ENCODE results near the gene PDIA5. TPM values are rescaled to one million over a fixed set of nuclear protein-coding genes. Genes with fewer than 3 reads are reported as not detected.

The PDIA5 gene
- total RNA-seq, 2 donors from 2014 or later, result 57.5 to 68.3 TPM

DNA sequence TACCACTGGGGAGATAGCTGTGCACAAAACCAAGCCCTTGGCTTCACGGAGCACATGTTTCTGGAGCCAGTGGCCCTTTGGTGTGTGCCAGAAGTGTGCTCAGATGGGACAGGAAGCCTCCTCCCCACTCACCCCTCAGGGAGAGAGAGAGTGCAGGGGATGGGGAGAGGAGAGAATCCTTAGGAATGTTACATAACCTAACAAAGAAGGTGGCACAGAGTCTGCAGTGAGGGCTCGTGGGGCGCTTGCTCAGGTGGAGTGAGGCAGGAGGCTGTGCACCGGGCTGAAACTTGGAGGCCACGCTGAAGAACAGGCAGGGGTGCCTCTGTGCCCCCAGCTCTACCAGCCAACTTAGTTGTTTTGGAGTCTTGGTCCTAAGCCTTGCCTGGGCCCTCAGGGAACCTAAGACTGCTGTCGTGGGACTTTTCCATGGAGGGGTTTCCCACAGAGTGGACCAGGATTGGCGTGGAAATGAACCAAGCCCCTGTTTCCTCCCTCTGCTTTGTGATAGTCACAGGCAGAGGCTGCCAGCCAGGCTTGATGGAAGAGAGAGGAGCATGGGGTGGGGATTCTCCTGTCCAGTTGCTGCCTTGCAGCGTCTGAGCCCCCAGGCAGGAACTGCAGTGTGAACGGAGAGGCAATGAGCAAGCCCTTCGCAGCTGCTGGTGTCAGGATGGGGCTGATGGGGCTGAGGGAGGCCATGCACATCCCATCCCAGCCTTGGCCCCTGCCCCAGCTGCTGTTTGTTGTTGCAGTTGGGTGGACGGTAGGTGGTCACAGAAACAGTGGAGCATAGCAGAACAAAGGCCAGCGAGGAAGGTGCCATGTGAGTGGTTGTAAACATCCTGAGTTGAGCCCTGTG lies 32.7 kb downstream of the PDIA5 start:
- no peaks in the 10 kb centered on the region for H3K9me3 ChIP-seq (ENCODE audit: control insufficient read depth, low read length)
- Mint-ChIP-seq H3K4me1 (peaks cover 44% of the 10 kb centered on the region), H3K36me3 (ENCODE audit: low read depth) (peaks cover 51% of the 10 kb centered on the region), H3K9me3 (no peaks in the 10 kb centered on the region), H3K4me3 (peak overlapping the region; percentile 32), H3K27ac (peak overlapping the region; percentile 97), H3K27me3 (ENCODE audit: insufficient read depth) (no peaks in the 10 kb centered on the region)
- WGBS, 2 experiments (ENCODE audit: insufficient coverage in 1 of 2, insufficient read length in 1 of 2), result 83% methylated on average over 5 to 12 of the region's 12 CpGs
- H3K27me3 ChIP-seq (ENCODE audit: control insufficient read depth, insufficient read depth, low read length, poor library complexity, severe bottlenecking), result no peaks in the 10 kb centered on the region
- TF ChIP-seq, protein P1, sequence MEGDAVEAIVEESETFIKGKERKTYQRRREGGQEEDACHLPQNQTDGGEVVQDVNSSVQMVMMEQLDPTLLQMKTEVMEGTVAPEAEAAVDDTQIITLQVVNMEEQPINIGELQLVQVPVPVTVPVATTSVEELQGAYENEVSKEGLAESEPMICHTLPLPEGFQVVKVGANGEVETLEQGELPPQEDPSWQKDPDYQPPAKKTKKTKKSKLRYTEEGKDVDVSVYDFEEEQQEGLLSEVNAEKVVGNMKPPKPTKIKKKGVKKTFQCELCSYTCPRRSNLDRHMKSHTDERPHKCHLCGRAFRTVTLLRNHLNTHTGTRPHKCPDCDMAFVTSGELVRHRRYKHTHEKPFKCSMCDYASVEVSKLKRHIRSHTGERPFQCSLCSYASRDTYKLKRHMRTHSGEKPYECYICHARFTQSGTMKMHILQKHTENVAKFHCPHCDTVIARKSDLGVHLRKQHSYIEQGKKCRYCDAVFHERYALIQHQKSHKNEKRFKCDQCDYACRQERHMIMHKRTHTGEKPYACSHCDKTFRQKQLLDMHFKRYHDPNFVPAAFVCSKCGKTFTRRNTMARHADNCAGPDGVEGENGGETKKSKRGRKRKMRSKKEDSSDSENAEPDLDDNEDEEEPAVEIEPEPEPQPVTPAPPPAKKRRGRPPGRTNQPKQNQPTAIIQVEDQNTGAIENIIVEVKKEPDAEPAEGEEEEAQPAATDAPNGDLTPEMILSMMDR (conservative IDR thresholded peaks at IDR 0.05), result no peak
- no peak overlapping the region for H3K4me3 ChIP-seq (ENCODE audit: low read length)
- H3K9ac ChIP-seq (ENCODE audit: extremely low read depth, low read length, poor library complexity, severe bottlenecking), result peak overlapping the region; percentile 15
- H3K36me3 ChIP-seq (ENCODE audit: control insufficient read depth, insufficient read depth, low read length), result peaks cover 77% of the 10 kb centered on the region
- peak overlapping the region; percentile 6 for H3K27ac ChIP-seq (ENCODE audit: low read depth, low read length)
- H3K4me1 ChIP-seq (ENCODE audit: control insufficient read depth, insufficient read depth, low read length), result peaks cover 30% of the 10 kb centered on the region
- DNase-seq, result peak; percentile 84

DNA sequence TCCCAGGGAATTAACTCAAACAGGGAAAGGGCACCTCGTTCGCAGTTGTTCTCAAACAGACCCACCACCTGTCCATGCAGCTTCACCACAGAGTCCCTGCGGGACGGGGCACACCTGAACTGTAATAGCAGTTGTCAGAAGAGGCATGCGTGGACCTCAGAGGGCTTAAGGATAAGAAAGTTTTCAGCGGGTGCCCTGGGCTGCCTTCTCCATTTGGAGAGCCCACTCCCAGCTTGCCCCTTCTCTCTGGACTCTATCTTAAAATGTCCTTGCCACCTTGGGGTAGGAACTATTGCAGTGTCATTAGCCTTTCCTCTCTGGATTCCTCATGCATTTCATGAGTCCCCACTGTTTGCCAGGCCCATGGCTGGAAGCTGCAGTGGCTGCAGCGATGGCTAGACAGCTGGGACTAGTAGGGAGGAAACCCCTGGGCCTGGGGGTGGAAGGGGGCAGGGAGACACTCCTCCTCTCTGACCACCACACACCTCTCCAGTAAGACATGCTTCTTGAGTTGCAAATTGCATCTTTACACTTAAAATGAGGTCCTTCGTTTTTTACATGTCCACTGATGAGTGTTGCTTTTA lies 33.5 kb downstream of the PDIA5 start:
- H3K27me3 Mint-ChIP-seq (ENCODE audit: insufficient read depth), result no peaks in the 10 kb centered on the region
- H3K27ac Mint-ChIP-seq, result peak overlapping the region; percentile 97
- H3K9me3 ChIP-seq (ENCODE audit: control insufficient read depth, low read length), result no peaks in the 10 kb centered on the region
- TF ChIP-seq, protein P1 (conservative IDR thresholded peaks at IDR 0.05), result no peak
- no peaks in the 10 kb centered on the region for H3K9me3 Mint-ChIP-seq
- H3K4me3 ChIP-seq (ENCODE audit: low read length), result no peak overlapping the region
- no peak for DNase-seq
- peaks cover 80% of the 10 kb centered on the region for H3K36me3 ChIP-seq (ENCODE audit: control insufficient read depth, insufficient read depth, low read length)
- H3K4me3 Mint-ChIP-seq, result no peak overlapping the region
- peaks cover 44% of the 10 kb centered on the region for H3K4me1 Mint-ChIP-seq
- H3K36me3 Mint-ChIP-seq (ENCODE audit: low read depth), result peaks cover 53% of the 10 kb centered on the region
- no peaks in the 10 kb centered on the region for H3K27me3 ChIP-seq (ENCODE audit: control insufficient read depth, insufficient read depth, low read length, poor library complexity, severe bottlenecking)
- no peak overlapping the region for H3K27ac ChIP-seq (ENCODE audit: low read depth, low read length)
- H3K4me1 ChIP-seq (ENCODE audit: control insufficient read depth, insufficient read depth, low read length), result peaks cover 30% of the 10 kb centered on the region
- 94 to 97% methylated on average over 6 to 8 of the region's 8 CpGs for WGBS, 2 experiments (ENCODE audit: insufficient coverage in 1 of 2, insufficient read length in 1 of 2)
- no peak overlapping the region for H3K9ac ChIP-seq (ENCODE audit: extremely low read depth, low read length, poor library complexity, severe bottlenecking)

DNA sequence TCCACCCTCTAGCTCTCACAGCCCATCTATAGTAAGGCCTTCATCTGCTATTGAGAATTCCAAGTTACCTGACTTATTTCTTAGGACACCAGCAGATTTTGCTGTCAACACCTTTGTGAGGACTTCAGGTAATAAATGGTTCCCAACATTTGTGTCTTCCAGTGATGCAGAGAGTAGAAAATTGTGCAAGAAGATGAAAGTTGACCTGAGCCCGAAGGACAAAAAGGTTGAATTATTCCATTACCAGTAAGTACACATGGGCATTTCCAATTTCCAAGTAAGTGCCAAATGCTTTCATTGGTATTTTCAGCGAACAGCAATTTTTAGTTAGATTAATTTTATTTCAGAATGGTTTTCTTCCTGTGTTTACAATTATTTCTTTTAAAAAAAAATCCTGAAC lies 35.4 kb downstream of the PDIA5 start:
- H3K4me1 Mint-ChIP-seq, result peaks cover 36% of the 10 kb centered on the region
- no peak for DNase-seq
- Histone ChIP-seq H3K4me3 (ENCODE audit: low read length) (no peak overlapping the region), H3K9ac (ENCODE audit: extremely low read depth, low read length, poor library complexity, severe bottlenecking) (no peak overlapping the region), H3K27ac (ENCODE audit: low read depth, low read length) (no peak overlapping the region), H3K36me3 (ENCODE audit: control insufficient read depth, insufficient read depth, low read length) (peaks cover 93% of the 10 kb centered on the region), H3K9me3 (ENCODE audit: control insufficient read depth, low read length) (no peaks in the 10 kb centered on the region), H3K4me1 (ENCODE audit: control insufficient read depth, insufficient read depth, low read length) (peaks cover 23% of the 10 kb centered on the region), H3K27me3 (ENCODE audit: control insufficient read depth, insufficient read depth, low read length, poor library complexity, severe bottlenecking) (no peaks in the 10 kb centered on the region)
- no peaks in the 10 kb centered on the region for H3K27me3 Mint-ChIP-seq (ENCODE audit: insufficient read depth)
- TF ChIP-seq, protein P1 (conservative IDR thresholded peaks at IDR 0.05), result no peak
- peaks cover 66% of the 10 kb centered on the region for H3K36me3 Mint-ChIP-seq (ENCODE audit: low read depth)
- 95 to 100% methylated on average over 1 to 2 of the region's 2 CpGs for WGBS, 2 experiments (ENCODE audit: insufficient coverage in 1 of 2, insufficient read length in 1 of 2)
- H3K9me3 Mint-ChIP-seq, result no peaks in the 10 kb centered on the region
- H3K4me3 Mint-ChIP-seq, result no peak overlapping the region
- no peak overlapping the region for H3K27ac Mint-ChIP-seq
